Neural crest cell (in vitro differentiated cells): ENCODE data around the gene ALG12. TPM values are rescaled to one million over a fixed set of nuclear protein-coding genes. Genes with fewer than 3 reads are reported as not detected.

ENCODE experiments used
- DNase-seq: peaks from one replicate; pipeline ENCODE4 v3.0.0; 2021; ENCODE audit warnings: low read depth, mixed read lengths, low spot score
- H3K27ac Mint-ChIP-seq: one replicate; pipeline ENCODE4 v1.8.0; 2021; ENCODE audit warnings: mild to moderate bottlenecking, mixed read lengths; ENCODE audit not compliant: unreplicated experiment
- H3K27me3 Mint-ChIP-seq: 2 replicates; pipeline ENCODE4 v1.8.0; 2021; ENCODE audit warnings: low read depth, mild to moderate bottlenecking, mixed read lengths
- H3K36me3 Mint-ChIP-seq: 2 replicates; pipeline ENCODE4 v1.8.0; 2021; ENCODE audit warnings: low read depth, mild to moderate bottlenecking, mixed read lengths
- H3K4me1 Mint-ChIP-seq: 2 replicates; pipeline ENCODE4 v1.8.0; 2021; ENCODE audit warnings: mixed read lengths
- H3K4me3 Mint-ChIP-seq: one replicate; pipeline ENCODE4 v1.8.0; 2021; ENCODE audit warnings: mild to moderate bottlenecking, mixed read lengths
- H3K9me3 Mint-ChIP-seq: 2 replicates; pipeline ENCODE4 v1.8.0; 2021; ENCODE audit warnings: mixed read lengths
- total RNA-seq: library from RNA; stranded (reverse); gene quantifications from 2 replicates; pipeline ENCODE4 v1.2.1, GENCODE V29; 2021
- TF ChIP-seq, protein P1 (sequence below): fragments of 200-600 bp; sonication (generic); conservative IDR thresholded peaks from 2 replicates; pipeline ENCODE4 v1.5.0; 2021; ENCODE audit warnings: antibody characterized with exemption, mild to moderate bottlenecking

Gene ALG12
- total RNA-seq, 1 donor from 2014 or later = 21.2 TPM

DNA sequence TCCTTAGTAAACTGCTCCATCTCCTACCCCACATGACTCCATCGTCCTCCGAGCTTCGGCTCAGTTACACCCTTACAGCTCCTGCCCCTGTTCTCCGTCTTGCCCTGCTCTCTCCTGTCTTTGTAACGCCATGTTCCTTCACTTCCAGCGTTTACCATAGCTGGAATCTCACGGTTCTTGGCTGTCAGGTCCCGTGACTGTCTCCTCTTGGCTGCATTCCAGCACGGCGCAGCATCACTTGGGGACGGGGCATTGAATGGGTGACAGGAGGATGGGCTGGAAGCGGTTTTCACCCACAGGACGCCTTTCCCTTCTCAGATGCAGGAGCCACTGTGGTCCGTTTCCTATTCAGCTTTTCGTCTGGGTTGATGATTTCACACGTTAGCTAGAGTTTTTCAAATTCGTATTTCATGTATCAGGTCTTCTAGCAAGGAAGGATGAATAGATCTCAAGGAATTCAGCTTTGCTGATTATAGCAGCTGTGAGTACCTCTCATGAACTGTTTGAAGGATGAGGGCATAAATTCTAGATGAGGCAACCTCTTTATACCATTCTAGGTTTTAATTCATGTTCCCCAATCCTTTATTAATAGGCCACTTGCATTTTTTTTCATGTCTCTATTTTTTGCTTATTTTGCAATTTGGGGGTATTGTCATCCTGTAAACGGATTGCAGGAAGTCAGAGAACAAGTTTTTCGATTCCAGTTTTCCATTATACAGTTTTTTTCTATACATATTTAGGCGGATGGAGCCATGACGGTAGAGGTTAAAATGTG is 35.5 kb downstream of the ALG12 start:
- TF ChIP-seq, protein P1, sequence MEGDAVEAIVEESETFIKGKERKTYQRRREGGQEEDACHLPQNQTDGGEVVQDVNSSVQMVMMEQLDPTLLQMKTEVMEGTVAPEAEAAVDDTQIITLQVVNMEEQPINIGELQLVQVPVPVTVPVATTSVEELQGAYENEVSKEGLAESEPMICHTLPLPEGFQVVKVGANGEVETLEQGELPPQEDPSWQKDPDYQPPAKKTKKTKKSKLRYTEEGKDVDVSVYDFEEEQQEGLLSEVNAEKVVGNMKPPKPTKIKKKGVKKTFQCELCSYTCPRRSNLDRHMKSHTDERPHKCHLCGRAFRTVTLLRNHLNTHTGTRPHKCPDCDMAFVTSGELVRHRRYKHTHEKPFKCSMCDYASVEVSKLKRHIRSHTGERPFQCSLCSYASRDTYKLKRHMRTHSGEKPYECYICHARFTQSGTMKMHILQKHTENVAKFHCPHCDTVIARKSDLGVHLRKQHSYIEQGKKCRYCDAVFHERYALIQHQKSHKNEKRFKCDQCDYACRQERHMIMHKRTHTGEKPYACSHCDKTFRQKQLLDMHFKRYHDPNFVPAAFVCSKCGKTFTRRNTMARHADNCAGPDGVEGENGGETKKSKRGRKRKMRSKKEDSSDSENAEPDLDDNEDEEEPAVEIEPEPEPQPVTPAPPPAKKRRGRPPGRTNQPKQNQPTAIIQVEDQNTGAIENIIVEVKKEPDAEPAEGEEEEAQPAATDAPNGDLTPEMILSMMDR = no peak
- H3K9me3 Mint-ChIP-seq = peaks cover 7% of the 10 kb centered on the region
- DNase-seq = no peak
- H3K4me3 Mint-ChIP-seq = no peak overlapping the region
- H3K4me1 Mint-ChIP-seq = peaks cover 17% of the 10 kb centered on the region
- no peak overlapping the region for H3K27ac Mint-ChIP-seq
- no peaks in the 10 kb centered on the region for H3K27me3 Mint-ChIP-seq
- H3K36me3 Mint-ChIP-seq = peaks cover 66% of the 10 kb centered on the region

DNA sequence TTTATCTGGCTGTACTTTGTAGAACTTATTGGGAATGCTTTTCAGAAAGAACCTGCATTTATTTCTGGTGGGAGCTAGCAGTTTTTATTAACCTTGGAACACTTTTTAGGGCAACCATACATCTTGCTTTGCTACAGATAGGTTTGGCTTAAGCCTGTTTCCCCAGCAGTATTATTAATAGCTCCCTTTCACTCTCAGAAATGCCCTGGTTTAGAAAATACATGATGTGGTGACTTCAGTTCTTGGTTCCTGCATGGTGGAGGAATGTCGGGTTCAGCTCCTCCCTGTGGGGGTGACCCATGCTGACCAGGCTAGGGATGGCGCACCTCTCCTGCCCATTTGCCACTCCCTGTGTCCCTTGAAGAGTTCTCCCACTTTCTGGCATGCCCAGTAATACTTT is 36.4 kb downstream of the ALG12 start:
- Mint-ChIP-seq H3K27me3 (no peaks in the 10 kb centered on the region), H3K27ac (no peak overlapping the region), H3K4me3 (no peak overlapping the region), H3K9me3 (peaks cover 9% of the 10 kb centered on the region), H3K4me1 (peaks cover 19% of the 10 kb centered on the region), H3K36me3 (peaks cover 62% of the 10 kb centered on the region)
- no peak for DNase-seq
- TF ChIP-seq, protein P1 = no peak

DNA sequence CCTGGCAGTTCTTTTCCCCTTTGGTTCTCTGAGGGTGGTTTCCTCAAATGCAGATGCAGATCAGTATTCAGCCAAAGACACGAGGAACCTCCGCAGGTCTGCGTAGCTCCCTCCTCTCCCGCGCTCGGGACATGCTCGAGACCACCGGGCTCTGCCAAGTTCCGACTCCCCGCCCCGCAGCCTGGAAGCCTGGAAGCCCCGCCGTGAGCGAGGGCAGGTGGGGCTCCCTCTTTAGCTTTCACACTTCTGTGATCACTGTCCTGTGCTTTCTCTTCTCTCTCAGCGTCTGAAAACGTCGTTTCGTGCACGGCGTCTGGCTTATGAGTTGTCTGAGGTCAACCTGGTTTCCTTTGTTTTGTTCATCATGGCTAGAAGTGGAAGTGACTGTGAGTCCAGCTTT is 38.0 kb downstream of the ALG12 start:
- Mint-ChIP-seq H3K4me1 (peaks cover 19% of the 10 kb centered on the region), H3K36me3 (peaks cover 59% of the 10 kb centered on the region), H3K4me3 (no peak overlapping the region), H3K27ac (peak overlapping the region; percentile 43), H3K27me3 (no peaks in the 10 kb centered on the region), H3K9me3 (peaks cover 9% of the 10 kb centered on the region)
- DNase-seq = no peak
- TF ChIP-seq, protein P1 = no peak

DNA sequence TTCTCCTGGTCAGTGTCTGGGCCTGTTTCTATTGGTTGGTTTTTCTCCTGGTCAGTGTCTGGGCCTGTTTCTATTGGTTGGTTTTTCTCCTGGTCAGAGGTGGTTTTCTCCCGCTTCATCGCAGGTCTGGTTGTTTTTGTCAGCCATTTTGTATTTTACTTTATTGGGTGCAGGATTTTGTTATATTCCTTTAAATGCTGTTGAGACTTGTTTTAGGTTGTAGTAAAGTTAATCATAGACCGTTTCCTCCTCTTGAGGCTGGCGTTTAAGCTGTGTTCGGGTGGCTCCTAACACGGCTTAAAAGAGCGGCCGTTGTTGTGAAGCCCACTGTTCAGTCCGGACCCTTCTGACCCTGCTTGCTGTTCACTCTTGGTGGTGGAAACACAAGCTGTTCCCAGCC is 38.4 kb downstream of the ALG12 start:
- H3K9me3 Mint-ChIP-seq = peaks cover 9% of the 10 kb centered on the region

DNA sequence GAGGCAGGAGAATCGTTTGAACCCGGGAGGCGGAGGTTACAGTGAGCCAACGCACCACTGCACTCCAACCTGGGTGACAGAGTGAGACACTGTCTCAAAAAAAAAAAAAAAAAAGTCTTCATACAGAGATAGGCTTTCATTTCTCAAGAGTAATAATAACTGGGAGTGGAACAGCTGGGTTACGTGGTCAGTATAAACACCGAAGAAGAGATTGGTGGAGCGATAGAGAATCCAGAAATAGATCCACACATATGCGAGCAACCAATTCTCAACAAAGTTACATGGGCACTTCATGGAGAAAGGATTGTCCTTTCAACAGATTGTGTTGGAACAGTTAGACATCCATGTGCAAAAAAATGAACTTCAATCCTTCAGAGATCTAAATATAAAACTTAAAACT is 40.0 kb downstream of the ALG12 start:
- no peaks in the 10 kb centered on the region for H3K27me3 Mint-ChIP-seq
- peaks cover 29% of the 10 kb centered on the region for H3K4me1 Mint-ChIP-seq
- TF ChIP-seq, protein P1 = no peak
- H3K27ac Mint-ChIP-seq = no peak overlapping the region
- H3K36me3 Mint-ChIP-seq = peaks cover 61% of the 10 kb centered on the region
- DNase-seq = no peak
- no peak overlapping the region for H3K4me3 Mint-ChIP-seq
- peaks cover 11% of the 10 kb centered on the region for H3K9me3 Mint-ChIP-seq

More for the DNA sequence above, 38.4 kb downstream of the ALG12 start:
- no peak overlapping the region for H3K27ac Mint-ChIP-seq
- DNase-seq = no peak
- peaks cover 63% of the 10 kb centered on the region for H3K36me3 Mint-ChIP-seq
- H3K27me3 Mint-ChIP-seq = no peaks in the 10 kb centered on the region
- H3K4me1 Mint-ChIP-seq = peaks cover 19% of the 10 kb centered on the region
- TF ChIP-seq, protein P1 = no peak
- H3K4me3 Mint-ChIP-seq = no peak overlapping the region
